HCT116 (cell line): ENCODE results near the gene SPRR5. TPM values are rescaled to one million over a fixed set of nuclear protein-coding genes. Genes with fewer than 3 reads are reported as not detected.

Source experiments
- ATAC-seq: fragments of 200-7000 bp; cut with Tn5 transposase; 2 replicates; pipeline ENCODE4 v1.9.1; 2020; ENCODE audit warnings: mild to moderate bottlenecking, moderate library complexity
- BruUV-seq: library from RNA; stranded (reverse); fragments of 400-500 nt; replicated peaks from 2 replicates; lab custom pipeline; 2021; lab: Mats Ljungman, UMichigan
- CTCF ChIA-PET: fragments of 300-600 bp; sonication (Branson Sonifier 250); formaldehyde crosslinking; loops from one replicate; lab custom pipeline; 2021; ENCODE audit warnings: antibody characterized with exemption; lab: Charles Lee
- POLR2A ChIA-PET: fragments of 300-600, 350-600 bp; sonication (Branson Sonifier 250); formaldehyde crosslinking; loops from one replicate; lab custom pipeline; 2021; ENCODE audit warnings: antibody characterized with exemption; lab: Charles Lee
- RAD21 ChIA-PET, 2 experiments: fragments of 300-600 bp; sonication (Branson Sonifier 250); formaldehyde crosslinking; loops; one replicate each; lab custom pipeline; 2023; ENCODE audit warnings: low total read pairs in 2 of 2; ENCODE audit not compliant: uncharacterized antibody in 2 of 2, unreplicated experiment in 2 of 2, low non-redundant PET in 1 of 2; lab: Charles Lee
- DNase-seq: peaks from one replicate; pipeline ENCODE4 v3.0.0-alpha.2; 2010; ENCODE audit warnings: low read depth, low spot score
- H2AFZ ChIP-seq: fragments of 200-600 bp; shearing (Covaris generic), sonication (generic); 2 replicates; pipeline ENCODE4 v1.6.1; 2017; ENCODE audit warnings: low read depth, mixed run types, mixed read lengths, antibody characterized with exemption, low read length; ENCODE audit not compliant: poor library complexity, severe bottlenecking
- H3K27ac ChIP-seq: 2 replicates; pipeline ENCODE4 v1.5.1; 2012; ENCODE audit warnings: low read depth, low read length
- H3K27me3 ChIP-seq: fragments of 200-600 bp; sonication (generic); 2 replicates; pipeline ENCODE4 v1.6.1; 2016; ENCODE audit warnings: mixed run types, low read length, mixed read lengths; ENCODE audit not compliant: insufficient read depth
- H3K36me3 ChIP-seq, 2 experiments: fragments of 200-500 bp in 1 of 2; fragments of 200-600 bp in 1 of 2; sonication (Bioruptor generic) in 1 of 2; sonication (generic) in 1 of 2; 2 replicates each; pipeline versions ENCODE4 v1.5.1 to v1.6.1; 2014 to 2016; ENCODE audit warnings: low read length in 2 of 2, inconsistent platforms in 1 of 2, mixed read lengths in 1 of 2, mixed run types in 1 of 2; ENCODE audit not compliant: insufficient read depth in 2 of 2, control insufficient read depth in 1 of 2
- H3K4me1 ChIP-seq, 2 experiments: fragments of 200-600 bp in 1 of 2; sonication (generic) in 1 of 2; 2 replicates each; pipeline versions ENCODE4 v1.5.1 to v1.6.1; 2012 to 2017; ENCODE audit warnings: low read length in 2 of 2, inconsistent platforms in 1 of 2, mild to moderate bottlenecking in 1 of 2, mixed read lengths in 1 of 2, mixed run types in 1 of 2, moderate library complexity in 1 of 2; ENCODE audit not compliant: insufficient read depth in 2 of 2, control insufficient read depth in 1 of 2
- H3K4me2 ChIP-seq: fragments of 200-600 bp; sonication (generic); 2 replicates; pipeline ENCODE4 v1.6.1; 2017; ENCODE audit warnings: mixed run types, low read length, mixed read lengths
- H3K4me3 ChIP-seq, 2 experiments: fragments of 200-600 bp in 1 of 2; sonication (generic) in 1 of 2; replicated peaks in 1 of 2; 2 replicates each; pipeline ENCODE4 v1.5.1; 2011 to 2016; ENCODE audit warnings: low read length in 2 of 2, control low read depth in 1 of 2, low read depth in 1 of 2, mild to moderate bottlenecking in 1 of 2, mixed read lengths in 1 of 2, mixed run types in 1 of 2
- H3K79me2 ChIP-seq: fragments of 200-600 bp; sonication (generic); 2 replicates; pipeline ENCODE4 v1.6.1; 2017; ENCODE audit warnings: mild to moderate bottlenecking, mixed run types, low read length, moderate library complexity, mixed read lengths; ENCODE audit not compliant: insufficient read depth
- H3K9ac ChIP-seq: fragments of 200-600 bp; sonication (generic); 2 replicates; pipeline ENCODE4 v1.6.1; 2016; ENCODE audit warnings: low read length, mixed read lengths
- H3K9me2 ChIP-seq: fragments of 200-600 bp; sonication (generic), shearing (Covaris generic); 2 replicates; pipeline ENCODE4 v1.6.1; 2017; ENCODE audit warnings: mixed run types, mild to moderate bottlenecking, moderate library complexity; ENCODE audit not compliant: insufficient read depth
- H3K9me3 ChIP-seq, 2 experiments: fragments of 200-500 bp in 1 of 2; fragments of 200-600 bp in 1 of 2; sonication (Bioruptor generic) in 1 of 2; sonication (generic) in 1 of 2; 2 replicates each; pipeline ENCODE4 v1.6.1; 2014 to 2017; ENCODE audit warnings: low read length in 2 of 2, mixed read lengths in 2 of 2, inconsistent platforms in 1 of 2, low read depth in 1 of 2, mild to moderate bottlenecking in 1 of 2, mixed run types in 1 of 2, moderate library complexity in 1 of 2; ENCODE audit not compliant: control insufficient read depth in 1 of 2, insufficient read depth in 1 of 2
- H4K20me1 ChIP-seq: fragments of 200-600 bp; sonication (generic), shearing (Covaris generic); 2 replicates; pipeline ENCODE4 v1.6.1; 2017; ENCODE audit warnings: mixed run types, mild to moderate bottlenecking, moderate library complexity; ENCODE audit not compliant: insufficient read depth
- CEBPB ChIP-seq: IDR thresholded peaks from 2 replicates; pipeline ENCODE4 v1.6.1; 2012; ENCODE audit warnings: low read depth
- CTCF ChIP-seq, 3 experiments: fragments of 200-600 bp in 1 of 3; sonication (generic) in 1 of 3; IDR thresholded peaks in 2 of 3; conservative IDR thresholded peaks in 1 of 3; 2 replicates each; pipeline ENCODE4 v1.5.1; 2012 to 2017; ENCODE audit warnings: low read depth in 2 of 3, low read length in 2 of 3, antibody characterized with exemption in 1 of 3, borderline replicate concordance in 1 of 3, control low read depth in 1 of 3, mild to moderate bottlenecking in 1 of 3, mixed read lengths in 1 of 3, mixed run types in 1 of 3, moderate library complexity in 1 of 3; ENCODE audit not compliant: insufficient read depth in 1 of 3
- EGR1 ChIP-seq: IDR thresholded peaks from 2 replicates; pipeline ENCODE4 v1.6.1; 2012; ENCODE audit warnings: low read depth
- ELF1 ChIP-seq: IDR thresholded peaks from 2 replicates; pipeline ENCODE4 v1.6.1; 2012; ENCODE audit warnings: low read depth, borderline replicate concordance
- EZH2phosphoT487 ChIP-seq: fragments of 200-600 bp; IDR thresholded peaks from 2 replicates; pipeline ENCODE4 v1.6.1; 2018; ENCODE audit warnings: antibody characterized with exemption, borderline replicate concordance
- FOSL1 ChIP-seq: IDR thresholded peaks from 2 replicates; pipeline ENCODE4 v1.6.1; 2012; ENCODE audit warnings: low read depth
- JUND ChIP-seq: IDR thresholded peaks from 2 replicates; pipeline ENCODE4 v1.6.1; 2012
- POLR2AphosphoS5 ChIP-seq: IDR thresholded peaks from 2 replicates; pipeline ENCODE4 v1.6.1; 2011; ENCODE audit warnings: mild to moderate bottlenecking, low read depth, low read length, moderate library complexity
- RAD21 ChIP-seq: IDR thresholded peaks from 2 replicates; pipeline ENCODE4 v1.6.1; 2012; ENCODE audit warnings: low read depth, mild to moderate bottlenecking
- SIN3A ChIP-seq: IDR thresholded peaks from 2 replicates; pipeline ENCODE4 v1.6.1; 2012; ENCODE audit warnings: low read depth
- ZBTB33 ChIP-seq: IDR thresholded peaks from 2 replicates; pipeline ENCODE4 v1.6.1; 2011; ENCODE audit warnings: mild to moderate bottlenecking, low read length, moderate library complexity; ENCODE audit not compliant: insufficient replicate concordance; ENCODE audit errors: extremely low read depth
- ZFX ChIP-seq: fragments of 450-650 bp; IDR thresholded peaks from 2 replicates; pipeline ENCODE4 v1.6.1; 2017
- intact Hi-C: fragments of 100-400 bp; cut with micrococcal nuclease; formaldehyde crosslinking; loops from 2 replicates; pipeline ENCODE4 v1.10.0; 2022
- total RNA-seq: library from RNA; stranded (reverse); gene quantifications from one replicate; pipeline ENCODE4 v1.2.1, GENCODE V29; 2021; ENCODE audit not compliant: unreplicated experiment

The SPRR5 gene
- total RNA-seq, 1 experiment from 2014 or later, result not detected

GRCh38 chr1:152959801-152960451, 12.9 kb downstream of the SPRR5 start:
- CTCF ChIA-PET, result interaction anchor here (1.1 to 4.2 kb wide), 2 partner anchors 231 to 233 kb away, joined by 5 to 34 read pairs; no protein-coding TSS in a partner anchor

More at GRCh38 chr1:152959801-152960451, 12.9 kb downstream of the SPRR5 start:
- Histone ChIP-seq H3K4me2 (no peak overlapping the region), H3K27ac (no peak overlapping the region), H3K36me3 (no peaks in the 10 kb centered on the region), H3K4me1 (no peaks in the 10 kb centered on the region), H3K9ac (no peak overlapping the region), H3K9me2 (no peaks in the 10 kb centered on the region), H2AFZ (no peak overlapping the region), H3K79me2 (no peaks in the 10 kb centered on the region), H3K27me3 (peaks cover 10% of the 10 kb centered on the region), H4K20me1 (no peaks in the 10 kb centered on the region; the same call in 1 of the 2 replicates), H3K4me3 (no peak overlapping the region), H3K9me3 (no peaks in the 10 kb centered on the region)
- no TSS peak for BruUV-seq
- ATAC-seq, result no peak
- intact Hi-C loops, result loop anchor here (1.0 kb wide), 1 partner anchor 232 kb away; no protein-coding TSS in a partner anchor
- RAD21 ChIA-PET, result no interaction called here
- POLR2A ChIA-PET, result no interaction called here
- TF ChIP-seq ELF1 (no peak), FOSL1 (no peak), EZH2phosphoT487 (no peak), CEBPB (no peak), ZFX (no peak), EGR1 (no peak), SIN3A (no peak), POLR2AphosphoS5 (no peak), RAD21 (no peak), ZBTB33 (no peak), CTCF (IDR thresholded peaks at IDR 0.05 in 2 of 3, conservative IDR thresholded peaks at IDR 0.05 in 1 of 3; ENCODE audit: borderline replicate concordance in 1 of 3, insufficient read depth in 1 of 3, low read depth in 2 of 3, low read length in 2 of 3) (no peak), JUND (no peak)
- no peak for DNase-seq
